Measurements from ENCODE around the gene LGR5.
"Not testable (repeated sequence)": the region's sequence is repeated elsewhere in the genome, so short reads cannot be mapped to it uniquely, and the experiment has no call there.

The LGR5 gene

DNA sequence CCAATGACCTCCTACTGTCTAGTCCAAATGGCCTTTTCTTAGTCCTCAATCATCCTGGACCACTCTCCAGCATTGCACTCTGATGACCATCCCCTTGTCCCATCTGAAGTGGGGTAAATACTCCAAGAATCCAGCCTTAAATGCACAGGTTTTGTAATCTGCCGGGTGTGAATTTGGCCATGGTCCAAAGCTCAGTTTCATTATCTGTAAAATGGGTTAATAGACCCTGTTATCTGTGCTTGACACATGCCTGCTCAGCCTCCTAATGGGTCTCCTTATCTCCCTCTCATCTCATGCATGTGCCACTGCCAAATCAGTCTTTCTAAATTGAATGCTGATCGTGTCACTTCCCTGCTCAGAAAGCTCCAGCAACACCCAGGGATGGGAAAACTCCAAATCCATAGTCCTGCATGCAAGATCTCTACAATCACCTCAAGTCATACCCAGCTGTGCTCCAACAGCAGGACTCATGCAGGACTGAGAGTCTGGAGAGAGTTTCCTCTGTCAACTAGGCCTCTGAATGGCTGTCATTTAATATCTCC lies 22.3 kb downstream of the LGR5 start:
- ATAC-seq (replicated peaks; ENCODE audit: extremely low read depth, poor library complexity, severe bottlenecking) (no peak), DNase-seq (ENCODE audit: low spot score in 2 of 2) (no peak)
- no peaks in the 10 kb centered on the region for H3K36me3 Mint-ChIP-seq (ENCODE audit: insufficient read depth)
- no peak overlapping the region for H3K27ac Mint-ChIP-seq (ENCODE audit: low read depth)
- peaks cover 25% of the 10 kb centered on the region for H3K27me3 Mint-ChIP-seq
- no peak overlapping the region for H3K4me3 Mint-ChIP-seq
- H3K4me1 Mint-ChIP-seq, result no peaks in the 10 kb centered on the region
- no peaks in the 10 kb centered on the region for H3K9me3 Mint-ChIP-seq

DNA sequence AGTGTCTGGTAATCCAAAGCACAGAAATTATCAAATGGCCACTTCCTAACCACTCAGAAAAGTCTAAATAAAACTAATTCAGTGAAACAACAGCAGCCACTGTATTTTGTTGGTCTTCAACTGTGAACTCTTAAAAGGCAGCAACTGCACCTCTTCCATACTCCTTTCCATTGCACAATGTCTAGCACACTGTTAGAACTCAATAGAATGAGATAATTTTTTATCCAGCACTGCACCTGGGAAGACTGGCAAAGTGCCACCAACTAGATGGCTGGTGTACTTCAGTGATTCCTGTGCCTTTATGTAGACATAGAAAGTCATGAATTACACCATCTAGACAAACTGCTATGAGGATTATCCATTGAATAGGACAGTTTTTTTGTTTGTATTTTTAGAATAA lies 26.2 kb downstream of the LGR5 start:
- no peaks in the 10 kb centered on the region for H3K4me1 Mint-ChIP-seq
- no peaks in the 10 kb centered on the region for H3K9me3 Mint-ChIP-seq
- peaks cover 38% of the 10 kb centered on the region for H3K27me3 Mint-ChIP-seq
- no peak for DNase-seq (ENCODE audit: low spot score in 2 of 2)
- no peak overlapping the region for H3K27ac Mint-ChIP-seq (ENCODE audit: low read depth)
- no peak overlapping the region for H3K4me3 Mint-ChIP-seq
- ATAC-seq (replicated peaks; ENCODE audit: extremely low read depth, poor library complexity, severe bottlenecking), result no peak
- no peaks in the 10 kb centered on the region for H3K36me3 Mint-ChIP-seq (ENCODE audit: insufficient read depth)

DNA sequence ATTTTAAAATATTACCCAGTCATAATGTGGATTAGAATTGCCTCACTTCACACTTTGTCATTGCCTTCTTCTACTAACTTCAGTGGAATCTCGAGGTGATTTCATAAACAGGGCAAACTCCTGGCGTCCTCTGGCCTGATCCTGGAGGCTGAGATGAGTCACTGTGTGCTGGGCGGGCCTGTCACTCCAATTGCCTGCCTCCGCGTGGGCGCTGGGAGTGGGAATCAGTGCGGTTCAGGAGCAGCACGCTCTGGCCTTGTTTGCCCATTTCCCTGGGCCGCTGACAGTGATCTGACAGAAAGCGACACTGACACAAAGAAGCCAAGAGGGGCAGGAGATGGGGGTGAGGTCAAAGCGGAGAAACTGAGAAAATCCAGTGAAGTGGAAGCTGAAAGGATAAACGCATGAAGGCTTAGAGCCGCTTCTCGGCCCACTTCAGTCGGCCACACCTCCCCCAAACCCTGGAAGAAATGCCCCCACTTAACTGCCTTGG lies 29.7 kb downstream of the LGR5 start:
- Mint-ChIP-seq H3K9me3 (no peaks in the 10 kb centered on the region), H3K4me3 (no peak overlapping the region), H3K4me1 (no peaks in the 10 kb centered on the region), H3K27me3 (peaks cover 52% of the 10 kb centered on the region), H3K27ac (ENCODE audit: low read depth) (no peak overlapping the region), H3K36me3 (ENCODE audit: insufficient read depth) (no peaks in the 10 kb centered on the region)
- ATAC-seq (replicated peaks; ENCODE audit: extremely low read depth, poor library complexity, severe bottlenecking) (no peak), DNase-seq (ENCODE audit: low spot score in 2 of 2) (no peak)

DNA sequence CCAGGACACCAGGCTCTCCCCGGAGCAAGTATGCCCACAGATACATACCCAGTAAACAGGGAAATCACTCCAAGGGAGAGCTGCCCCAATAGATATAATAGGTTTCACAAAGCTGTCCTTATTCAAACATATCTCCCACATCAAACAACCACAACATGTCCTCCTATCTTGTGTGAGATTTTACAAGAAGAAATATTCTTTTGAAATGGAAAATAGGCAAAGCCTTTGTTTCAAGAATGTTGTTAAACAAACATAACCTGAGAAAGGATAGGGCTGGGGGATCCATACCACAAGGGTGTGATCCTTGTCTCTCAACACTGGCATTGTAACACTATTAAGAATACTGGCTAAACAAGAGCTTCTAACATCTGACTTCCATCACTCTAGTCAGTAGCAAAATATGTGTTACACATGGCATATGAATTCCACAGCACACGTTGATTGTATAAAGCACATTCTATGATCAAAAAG lies 32.9 kb downstream of the LGR5 start:
- Mint-ChIP-seq H3K27ac (ENCODE audit: low read depth) (no peak overlapping the region), H3K36me3 (ENCODE audit: insufficient read depth) (no peaks in the 10 kb centered on the region), H3K9me3 (no peaks in the 10 kb centered on the region), H3K4me1 (no peaks in the 10 kb centered on the region), H3K4me3 (no peak overlapping the region), H3K27me3 (peaks cover 47% of the 10 kb centered on the region)
- no peak for DNase-seq (ENCODE audit: low spot score in 2 of 2)
- ATAC-seq (replicated peaks; ENCODE audit: extremely low read depth, poor library complexity, severe bottlenecking), result no peak

DNA sequence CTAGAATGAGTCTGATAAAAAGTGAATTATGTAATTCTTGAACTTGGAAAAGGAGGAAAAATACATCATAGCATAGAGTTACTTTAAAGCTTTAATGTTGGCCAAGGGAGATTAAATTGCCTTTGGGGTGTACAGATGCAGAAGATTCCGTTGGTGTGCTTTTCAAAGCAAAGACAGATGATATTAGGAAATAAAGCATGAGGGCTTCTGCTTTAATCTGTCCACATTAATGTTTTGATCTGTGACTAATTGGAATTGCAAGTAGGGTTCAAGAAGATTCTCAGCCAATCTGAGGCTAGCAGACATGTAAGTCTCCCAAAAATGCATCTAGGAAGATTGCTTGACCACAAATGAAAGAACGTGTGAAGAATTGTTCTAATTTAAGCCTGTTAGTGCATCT lies 35.2 kb downstream of the LGR5 start:
- Mint-ChIP-seq H3K4me1 (no peaks in the 10 kb centered on the region), H3K27ac (ENCODE audit: low read depth) (no peak overlapping the region), H3K4me3 (no peak overlapping the region), H3K27me3 (peaks cover 48% of the 10 kb centered on the region), H3K36me3 (ENCODE audit: insufficient read depth) (no peaks in the 10 kb centered on the region), H3K9me3 (no peaks in the 10 kb centered on the region)
- DNase-seq (ENCODE audit: low spot score in 2 of 2) (no peak), ATAC-seq (replicated peaks; ENCODE audit: extremely low read depth, poor library complexity, severe bottlenecking) (no peak)

DNA sequence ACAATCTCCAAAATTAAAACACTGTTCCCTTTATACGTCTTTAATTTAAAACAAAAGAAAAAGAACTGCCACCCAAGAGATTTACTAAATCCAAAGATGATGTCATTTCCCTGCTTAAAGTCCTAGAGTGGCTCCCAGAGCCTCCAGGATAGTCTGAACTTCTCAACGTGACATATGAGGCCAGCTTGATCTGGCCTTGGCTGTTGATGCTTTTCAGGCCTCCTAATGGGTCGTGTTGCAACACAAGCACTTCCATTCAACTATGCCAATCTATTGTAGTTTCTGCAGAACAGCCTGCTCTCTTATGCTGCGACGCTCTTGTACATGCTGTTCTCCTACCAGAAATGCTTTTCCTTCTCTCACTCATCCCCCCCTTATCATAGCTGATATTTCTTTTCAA lies 35.7 kb downstream of the LGR5 start:
- no peaks in the 10 kb centered on the region for H3K9me3 Mint-ChIP-seq
- no peak overlapping the region for H3K27ac Mint-ChIP-seq (ENCODE audit: low read depth)
- H3K4me3 Mint-ChIP-seq, result no peak overlapping the region
- no peak for ATAC-seq (replicated peaks; ENCODE audit: extremely low read depth, poor library complexity, severe bottlenecking)
- DNase-seq (ENCODE audit: low spot score in 2 of 2), result no peak
- H3K27me3 Mint-ChIP-seq, result peaks cover 47% of the 10 kb centered on the region
- no peaks in the 10 kb centered on the region for H3K36me3 Mint-ChIP-seq (ENCODE audit: insufficient read depth)
- no peaks in the 10 kb centered on the region for H3K4me1 Mint-ChIP-seq

DNA sequence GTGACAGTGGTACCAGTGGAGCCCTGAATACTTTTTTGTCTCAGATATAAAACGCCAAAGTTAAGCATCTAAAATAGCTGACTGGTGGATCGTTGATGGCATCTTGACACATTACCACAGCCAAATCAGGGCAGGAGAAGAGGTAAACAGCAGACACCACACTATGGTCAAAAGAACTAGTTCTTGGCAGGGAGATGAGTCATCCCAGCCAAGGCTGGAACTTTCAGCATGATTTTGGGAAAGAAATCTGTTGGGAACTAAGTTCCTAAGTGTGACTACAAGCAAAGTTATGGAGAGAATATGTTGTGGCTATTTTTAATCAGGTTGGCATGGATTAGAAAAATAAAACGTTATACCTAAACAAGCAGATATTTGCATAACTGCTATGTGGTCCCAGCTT lies 36.9 kb downstream of the LGR5 start:
- DNase-seq (ENCODE audit: low spot score in 2 of 2) (no peak), ATAC-seq (replicated peaks; ENCODE audit: extremely low read depth, poor library complexity, severe bottlenecking) (no peak)
- H3K36me3 Mint-ChIP-seq (ENCODE audit: insufficient read depth), result no peaks in the 10 kb centered on the region
- no peaks in the 10 kb centered on the region for H3K4me1 Mint-ChIP-seq
- no peaks in the 10 kb centered on the region for H3K9me3 Mint-ChIP-seq
- H3K27ac Mint-ChIP-seq (ENCODE audit: low read depth), result no peak overlapping the region
- no peak overlapping the region for H3K4me3 Mint-ChIP-seq
- H3K27me3 Mint-ChIP-seq, result peaks cover 45% of the 10 kb centered on the region

DNA sequence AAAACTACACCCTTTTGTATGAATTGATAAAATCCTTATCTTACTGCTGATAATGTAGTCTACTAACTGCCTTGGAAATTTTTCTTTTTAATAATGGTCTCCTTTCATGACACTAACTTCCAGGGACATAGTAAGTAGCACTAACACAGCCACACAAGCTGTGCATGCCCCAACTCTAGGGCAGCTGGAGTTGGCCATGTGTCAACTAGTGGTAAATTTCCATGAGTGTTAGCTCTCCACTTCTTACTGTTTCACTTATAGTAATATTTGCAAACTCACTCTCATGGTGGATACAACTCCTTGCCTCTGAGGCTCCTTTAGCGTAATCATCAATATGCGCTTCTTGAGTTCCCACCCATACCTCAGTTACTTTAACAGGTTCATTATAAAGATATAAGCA lies 38.0 kb downstream of the LGR5 start:
- peaks cover 49% of the 10 kb centered on the region for H3K27me3 Mint-ChIP-seq
- H3K4me1 Mint-ChIP-seq, result no peaks in the 10 kb centered on the region
- H3K4me3 Mint-ChIP-seq, result no peak overlapping the region
- no peak for ATAC-seq (replicated peaks; ENCODE audit: extremely low read depth, poor library complexity, severe bottlenecking)
- no peaks in the 10 kb centered on the region for H3K36me3 Mint-ChIP-seq (ENCODE audit: insufficient read depth)
- DNase-seq (ENCODE audit: low spot score in 2 of 2), result no peak
- H3K27ac Mint-ChIP-seq (ENCODE audit: low read depth), result no peak overlapping the region
- no peaks in the 10 kb centered on the region for H3K9me3 Mint-ChIP-seq

DNA sequence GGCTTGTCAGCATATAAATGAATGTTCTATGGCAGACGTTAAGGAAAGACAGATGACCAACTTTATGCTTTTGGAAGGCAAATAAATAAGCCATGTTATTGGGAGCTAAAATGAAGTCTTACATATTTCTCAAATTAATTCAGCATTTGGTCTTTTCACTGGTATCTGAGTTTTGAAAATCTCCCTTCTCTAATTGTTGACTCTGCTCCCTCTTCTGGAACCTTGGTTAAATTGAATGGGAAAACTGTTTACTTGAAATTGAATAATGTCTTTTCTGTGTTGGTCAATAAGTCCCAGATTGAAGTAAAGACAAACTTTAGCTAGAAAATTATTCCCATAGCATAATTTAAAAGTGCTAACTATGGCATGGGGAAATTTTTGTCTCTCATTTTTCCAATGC lies 38.7 kb downstream of the LGR5 start:
- no peak overlapping the region for H3K27ac Mint-ChIP-seq (ENCODE audit: low read depth)
- DNase-seq (ENCODE audit: low spot score in 2 of 2), result no peak
- H3K4me1 Mint-ChIP-seq, result no peaks in the 10 kb centered on the region
- H3K4me3 Mint-ChIP-seq, result no peak overlapping the region
- H3K36me3 Mint-ChIP-seq (ENCODE audit: insufficient read depth), result no peaks in the 10 kb centered on the region
- no peak for ATAC-seq (replicated peaks; ENCODE audit: extremely low read depth, poor library complexity, severe bottlenecking)
- peaks cover 55% of the 10 kb centered on the region for H3K27me3 Mint-ChIP-seq
- no peaks in the 10 kb centered on the region for H3K9me3 Mint-ChIP-seq

DNA sequence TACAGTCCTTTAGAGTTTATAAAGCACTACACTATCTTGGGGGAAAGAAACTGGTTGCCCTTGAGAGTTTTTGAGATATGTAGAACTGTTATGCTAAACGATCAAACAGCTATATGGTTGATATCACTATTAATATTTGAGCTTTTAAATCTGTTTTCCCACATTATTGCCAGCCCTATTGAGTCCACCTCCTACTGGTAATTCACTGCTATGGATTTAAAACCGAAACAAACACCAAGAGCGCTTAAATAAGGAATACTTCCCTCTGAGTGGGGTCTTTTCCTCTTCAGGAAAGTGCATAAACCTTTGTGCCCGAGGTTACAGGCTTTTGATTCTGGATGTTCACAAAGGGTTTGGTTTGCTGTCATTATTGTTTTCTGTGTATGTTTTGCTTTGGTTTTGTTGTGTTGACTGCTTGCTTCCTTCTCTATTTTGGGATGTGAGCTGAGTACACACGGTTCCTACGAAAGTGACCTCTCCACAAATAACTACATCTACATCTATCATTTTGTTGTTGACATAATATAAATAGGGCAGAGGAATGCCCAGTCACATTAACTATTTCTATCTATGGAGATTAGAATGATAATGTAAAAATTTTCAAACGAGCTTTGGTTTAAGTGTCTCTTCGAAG lies 44.8 kb downstream of the LGR5 start:
- Mint-ChIP-seq H3K27me3 (peaks cover 41% of the 10 kb centered on the region), H3K4me3 (no peak overlapping the region), H3K9me3 (no peaks in the 10 kb centered on the region), H3K27ac (ENCODE audit: low read depth) (no peak overlapping the region), H3K36me3 (ENCODE audit: insufficient read depth) (no peaks in the 10 kb centered on the region), H3K4me1 (no peaks in the 10 kb centered on the region)
- DNase-seq (ENCODE audit: low spot score in 2 of 2) (no peak), ATAC-seq (replicated peaks; ENCODE audit: extremely low read depth, poor library complexity, severe bottlenecking) (no peak)

DNA sequence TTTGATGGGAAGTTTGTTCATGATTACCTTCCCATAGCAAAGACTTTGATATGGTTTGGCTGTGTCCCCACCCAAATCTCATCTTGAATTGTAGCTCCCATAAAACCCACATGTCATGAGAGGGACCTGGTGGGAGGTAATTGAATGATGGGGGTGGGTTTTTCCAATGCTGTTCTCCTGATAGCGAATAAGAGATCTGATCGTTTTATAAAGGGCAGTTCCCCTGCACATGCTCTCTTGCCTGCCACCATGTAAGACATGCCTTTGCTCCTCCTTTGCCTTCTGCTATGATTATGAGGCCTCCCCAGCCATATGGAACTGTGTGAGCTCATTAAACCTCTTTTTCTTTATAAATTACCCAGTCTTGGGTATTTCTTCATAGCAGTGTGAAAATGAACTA lies 51.2 kb downstream of the LGR5 start:
- not testable (repeated sequence) for H3K36me3 Mint-ChIP-seq (ENCODE audit: insufficient read depth); H3K9me3 Mint-ChIP-seq; ATAC-seq (replicated peaks; ENCODE audit: extremely low read depth, poor library complexity, severe bottlenecking); H3K27me3 Mint-ChIP-seq; H3K4me1 Mint-ChIP-seq; H3K4me3 Mint-ChIP-seq; H3K27ac Mint-ChIP-seq (ENCODE audit: low read depth); DNase-seq (ENCODE audit: low spot score in 2 of 2)

DNA sequence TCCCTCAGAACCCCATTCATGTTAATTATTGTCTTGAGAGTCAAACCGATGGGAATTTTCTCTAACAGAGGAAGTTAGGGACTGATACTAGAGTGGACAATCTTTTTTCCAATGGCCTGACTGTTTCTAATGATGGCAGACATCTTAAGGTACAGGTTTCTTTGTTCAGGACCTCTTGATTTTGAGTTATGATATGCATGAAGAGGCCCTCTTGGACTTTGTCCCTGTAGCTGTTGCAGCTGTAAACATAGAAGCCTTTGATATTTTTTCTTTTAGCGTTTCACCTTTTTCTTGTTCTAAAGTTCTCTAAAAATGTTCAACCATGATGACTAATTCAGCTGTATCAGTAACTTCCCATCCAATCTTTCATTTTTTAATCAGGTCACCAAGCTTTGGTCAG lies 53.0 kb downstream of the LGR5 start:
- DNase-seq (ENCODE audit: low spot score in 2 of 2), result no peak
- Mint-ChIP-seq H3K36me3 (ENCODE audit: insufficient read depth) (no peaks in the 10 kb centered on the region), H3K4me1 (no peaks in the 10 kb centered on the region), H3K27ac (ENCODE audit: low read depth) (no peak overlapping the region), H3K27me3 (peaks cover 13% of the 10 kb centered on the region), H3K4me3 (no peak overlapping the region), H3K9me3 (no peaks in the 10 kb centered on the region)
- ATAC-seq (replicated peaks; ENCODE audit: extremely low read depth, poor library complexity, severe bottlenecking), result no peak

DNA sequence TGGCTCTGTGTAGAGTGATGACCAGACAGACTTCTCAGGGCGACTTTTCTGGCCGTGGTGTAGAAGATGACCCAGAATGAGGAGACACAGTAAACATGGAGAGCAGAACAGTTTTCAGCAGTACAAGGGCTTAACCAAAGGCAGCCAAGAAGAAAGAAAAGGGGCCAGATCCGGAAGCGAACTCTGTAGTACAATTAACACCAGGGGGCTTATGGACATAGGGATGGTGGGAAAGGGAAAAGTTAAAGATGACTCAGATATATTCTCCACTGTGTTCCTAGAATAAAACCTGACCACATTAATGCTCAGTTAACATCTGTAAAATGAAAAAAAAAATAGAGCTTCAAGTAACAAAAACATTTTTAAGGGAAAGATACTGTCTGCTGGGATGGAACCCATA lies 60.2 kb downstream of the LGR5 start:
- no peak for ATAC-seq (replicated peaks; ENCODE audit: extremely low read depth, poor library complexity, severe bottlenecking)
- Mint-ChIP-seq H3K36me3 (ENCODE audit: insufficient read depth) (no peaks in the 10 kb centered on the region), H3K4me1 (no peaks in the 10 kb centered on the region), H3K27ac (ENCODE audit: low read depth) (no peak overlapping the region), H3K9me3 (no peaks in the 10 kb centered on the region), H3K4me3 (no peak overlapping the region), H3K27me3 (peaks cover 19% of the 10 kb centered on the region)
- DNase-seq (ENCODE audit: low spot score in 2 of 2), result no peak
